HG03139 (cell line): Measurements from ENCODE around the gene DHCR24.

ENCODE experiments used
- ATAC-seq: cut with Tn5 transposase; IDR thresholded peaks from one replicate; pipeline ENCODE4 v1.9.1; 2021; ENCODE audit not compliant: unreplicated experiment

The DHCR24 gene

GRCh38 chr1:54804471-54805132 lies 82.4 kb downstream of the DHCR24 start:
- ATAC-seq: no peak

- ATAC-seq: no peak
Measured at GRCh38 chr1:54803761-54804470, 83.1 kb downstream of the DHCR24 start.

GRCh38 chr1:54800899-54801759 lies 85.9 kb downstream of the DHCR24 start, which contains the start of gene TTC22:
TSS of gene TTC22 (minus strand) at chr1:54801323. CDS start at chr1:54801163, 160 bp downstream.
- ATAC-seq: peak; percentile 79

GRCh38 chr1:54800041-54800898 lies 86.7 kb downstream of the DHCR24 start:
- ATAC-seq: no peak
